ENCODE measurements around the gene NHS. TPM values are rescaled to one million over a fixed set of nuclear protein-coding genes. Genes with fewer than 3 reads are reported as not detected.

Gene NHS
- total and polyA plus RNA-seq, 2 of the 4 experiments (the other 2 are of a cell fraction), result 0.36 to 0.90 TPM

DNA sequence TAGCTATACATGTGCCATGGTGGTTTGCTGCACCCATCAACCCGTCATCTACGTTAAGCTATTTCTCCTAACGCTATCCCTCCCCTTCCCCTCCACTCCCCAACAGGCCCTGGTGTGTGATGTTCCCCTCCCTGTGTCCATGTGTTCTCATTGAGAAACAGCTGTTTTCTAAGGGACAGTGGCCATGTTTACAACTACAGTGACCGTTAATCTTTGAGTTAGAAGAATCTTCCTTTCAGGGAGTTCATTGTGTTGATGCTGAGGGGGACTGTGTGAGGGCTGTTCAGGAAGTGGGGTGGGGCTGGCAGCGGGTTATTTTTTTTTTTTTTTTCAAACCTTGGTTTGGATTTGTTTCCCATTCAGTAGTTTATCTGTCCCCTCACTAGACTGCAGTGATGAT, 179.9 kb downstream of the NHS start:
- no peak overlapping the region for H2AK9ac ChIP-seq (replicated peaks; ENCODE audit: low read depth, low read length, poor library complexity)
- no peaks in the 10 kb centered on the region for H3K9me3 ChIP-seq (ENCODE audit: control insufficient read depth, insufficient read depth, low read length)
- H3K79me1 ChIP-seq (ENCODE audit: low read depth in 1 of 2, low read length in 2 of 2), result no peaks in the 10 kb centered on the region
- H4K91ac ChIP-seq (ENCODE audit: insufficient read depth, low read depth, low read length), result no peak overlapping the region
- H3K4ac ChIP-seq (ENCODE audit: low read depth, low read length), result no peak overlapping the region
- no peak overlapping the region; a peak in 1 of 4 replicates for H4K8ac ChIP-seq (ENCODE audit: low read depth in 2 of 2, low read length in 2 of 2)
- no peak for ATAC-seq (ENCODE audit: low read depth)
- in situ Hi-C loops (cut with MboI; ENCODE audit: low sequenced_read_pairs) (no loop called here), intact Hi-C loops (cut with micrococcal nuclease) (no loop called here), dilution Hi-C loops (cut with HindIII; ENCODE audit: low sequenced_read_pairs, unreplicated experiment) (no loop called here)
- H2AFZ ChIP-seq (replicated peaks; ENCODE audit: low read length, poor library complexity), result no peak overlapping the region
- H3K27ac ChIP-seq (ENCODE audit: insufficient read depth, low read length), result no peak overlapping the region
- H3K4me1 ChIP-seq (ENCODE audit: control insufficient read depth, insufficient read depth, low read length), result peaks cover 8% of the 10 kb centered on the region
- no peak overlapping the region for H3K4me2 ChIP-seq (ENCODE audit: low read depth, low read length)
- H3K23ac ChIP-seq (ENCODE audit: low read depth, low read length), result no peak overlapping the region
- H4K20me1 ChIP-seq (ENCODE audit: insufficient read depth, low read length), result no peaks in the 10 kb centered on the region
- H3K9ac ChIP-seq (ENCODE audit: low read depth, low read length), result no peak overlapping the region
- no peak overlapping the region for H2AK5ac ChIP-seq (ENCODE audit: low read depth, low read length)
- H3K9me1 ChIP-seq (ENCODE audit: insufficient read depth, low read length), result peaks cover 11% of the 10 kb centered on the region
- no peak for DNase-seq
- H2BK120ac ChIP-seq (ENCODE audit: low read depth, low read length), result no peak overlapping the region
- no peak overlapping the region for H3K14ac ChIP-seq (replicated peaks; ENCODE audit: low read depth, low read length)
- TF ChIP-seq FOS (IDR thresholded peaks at IDR 0.05; ENCODE audit: low read depth, low read length) (no peak), MAZ (IDR thresholded peaks at IDR 0.05; ENCODE audit: borderline replicate concordance, low read depth, low read length) (no peak), SMC3 (IDR thresholded peaks at IDR 0.05; ENCODE audit: low read depth, low read length) (no peak), POLR2A (IDR thresholded peaks at IDR 0.05; ENCODE audit: low read depth, low read length) (no peak), BHLHE40 (IDR thresholded peaks at IDR 0.05; ENCODE audit: low read depth, low read length) (no peak), RFX5 (IDR thresholded peaks at IDR 0.05; ENCODE audit: low read depth, low read length) (no peak), CHD1 (IDR thresholded peaks at IDR 0.05; ENCODE audit: low read depth, low read length) (no peak), MAFK (IDR thresholded peaks at IDR 0.05; ENCODE audit: low read depth, low read length) (no peak), RCOR1 (IDR thresholded peaks at IDR 0.05; ENCODE audit: insufficient replicate concordance, low read length) (no peak)
- TF ChIP-seq, protein P1, sequence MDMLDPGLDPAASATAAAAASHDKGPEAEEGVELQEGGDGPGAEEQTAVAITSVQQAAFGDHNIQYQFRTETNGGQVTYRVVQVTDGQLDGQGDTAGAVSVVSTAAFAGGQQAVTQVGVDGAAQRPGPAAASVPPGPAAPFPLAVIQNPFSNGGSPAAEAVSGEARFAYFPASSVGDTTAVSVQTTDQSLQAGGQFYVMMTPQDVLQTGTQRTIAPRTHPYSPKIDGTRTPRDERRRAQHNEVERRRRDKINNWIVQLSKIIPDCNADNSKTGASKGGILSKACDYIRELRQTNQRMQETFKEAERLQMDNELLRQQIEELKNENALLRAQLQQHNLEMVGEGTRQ (IDR thresholded peaks at IDR 0.05; ENCODE audit: low read depth, low read length), result no peak
- TF ChIP-seq, protein P2, sequence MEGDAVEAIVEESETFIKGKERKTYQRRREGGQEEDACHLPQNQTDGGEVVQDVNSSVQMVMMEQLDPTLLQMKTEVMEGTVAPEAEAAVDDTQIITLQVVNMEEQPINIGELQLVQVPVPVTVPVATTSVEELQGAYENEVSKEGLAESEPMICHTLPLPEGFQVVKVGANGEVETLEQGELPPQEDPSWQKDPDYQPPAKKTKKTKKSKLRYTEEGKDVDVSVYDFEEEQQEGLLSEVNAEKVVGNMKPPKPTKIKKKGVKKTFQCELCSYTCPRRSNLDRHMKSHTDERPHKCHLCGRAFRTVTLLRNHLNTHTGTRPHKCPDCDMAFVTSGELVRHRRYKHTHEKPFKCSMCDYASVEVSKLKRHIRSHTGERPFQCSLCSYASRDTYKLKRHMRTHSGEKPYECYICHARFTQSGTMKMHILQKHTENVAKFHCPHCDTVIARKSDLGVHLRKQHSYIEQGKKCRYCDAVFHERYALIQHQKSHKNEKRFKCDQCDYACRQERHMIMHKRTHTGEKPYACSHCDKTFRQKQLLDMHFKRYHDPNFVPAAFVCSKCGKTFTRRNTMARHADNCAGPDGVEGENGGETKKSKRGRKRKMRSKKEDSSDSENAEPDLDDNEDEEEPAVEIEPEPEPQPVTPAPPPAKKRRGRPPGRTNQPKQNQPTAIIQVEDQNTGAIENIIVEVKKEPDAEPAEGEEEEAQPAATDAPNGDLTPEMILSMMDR (conservative IDR thresholded peaks at IDR 0.05; ENCODE audit: low read depth, low read length), result no peak
- TF ChIP-seq, protein P3, sequence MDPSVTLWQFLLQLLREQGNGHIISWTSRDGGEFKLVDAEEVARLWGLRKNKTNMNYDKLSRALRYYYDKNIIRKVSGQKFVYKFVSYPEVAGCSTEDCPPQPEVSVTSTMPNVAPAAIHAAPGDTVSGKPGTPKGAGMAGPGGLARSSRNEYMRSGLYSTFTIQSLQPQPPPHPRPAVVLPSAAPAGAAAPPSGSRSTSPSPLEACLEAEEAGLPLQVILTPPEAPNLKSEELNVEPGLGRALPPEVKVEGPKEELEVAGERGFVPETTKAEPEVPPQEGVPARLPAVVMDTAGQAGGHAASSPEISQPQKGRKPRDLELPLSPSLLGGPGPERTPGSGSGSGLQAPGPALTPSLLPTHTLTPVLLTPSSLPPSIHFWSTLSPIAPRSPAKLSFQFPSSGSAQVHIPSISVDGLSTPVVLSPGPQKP (IDR thresholded peaks at IDR 0.05; ENCODE audit: borderline replicate concordance, low read depth, low read length), result no peak
- no CpG with 5 or more reads among the region's 5 CpGs for WGBS, 2 experiments (ENCODE audit: extremely low coverage in 2 of 2, insufficient read length in 1 of 2)
- no peak overlapping the region for H3K18ac ChIP-seq (ENCODE audit: low read depth, low read length)
- CTCF ChIA-PET, result interaction anchor here (1.5 kb wide), 1 partner anchor 12 kb away, joined by 4 read pairs; no protein-coding TSS in a partner anchor
- BruUV-seq (replicated peaks), result no TSS peak
- no peak overlapping the region for H3K56ac ChIP-seq (ENCODE audit: extremely low read depth, insufficient read depth, low read length)
- no peaks in the 10 kb centered on the region for H3K36me3 ChIP-seq (ENCODE audit: control insufficient read depth, insufficient read depth, low read length)
- H2BK5ac ChIP-seq (ENCODE audit: low read depth, low read length, poor library complexity, severe bottlenecking), result no peak overlapping the region
- POLR2A ChIA-PET (ENCODE audit: unreplicated experiment), result no interaction called here
- no peak overlapping the region; the same call in 2 of the 3 replicates for H2BK15ac ChIP-seq (ENCODE audit: low read depth, low read length)
- H3K4me3 ChIP-seq (ENCODE audit: insufficient read depth, low read depth, low read length), result no peak overlapping the region
- H3K27me3 ChIP-seq (ENCODE audit: control insufficient read depth, insufficient read depth, low read length), result no peaks in the 10 kb centered on the region; the same call in 1 of the 2 replicates
- no peak overlapping the region for H2BK20ac ChIP-seq (ENCODE audit: low read depth, low read length)
- H4K5ac ChIP-seq (ENCODE audit: low read depth, low read length), result no peak overlapping the region
